Neutrophil (primary cell): ENCODE measurements around the gene SPCS3.
A peak's percentile ranks its signal among the peaks of the same experiment; 100 is the strongest.

Experiments used
- H3K27ac ChIP-seq: fragments of 200-600 bp; sonication (generic); 2 replicates; pipeline ENCODE4 v1.5.1; 2016; ENCODE audit warnings: mild to moderate bottlenecking, moderate library complexity
- H3K27me3 ChIP-seq: fragments of 200-600 bp; sonication (generic); 2 replicates; pipeline ENCODE4 v1.6.0; 2016; ENCODE audit warnings: mild to moderate bottlenecking
- H3K36me3 ChIP-seq: fragments of 200-600 bp; sonication (generic); 2 replicates; pipeline ENCODE4 v1.5.1; 2017
- H3K4me1 ChIP-seq, 2 experiments: fragments of 200-600 bp in 1 of 2; sonication (generic) in 1 of 2; 1 replicate in 1 of 2; 2 replicates in 1 of 2; pipeline versions ENCODE4 v1.5.1 to v1.6.1; 2013 to 2016; ENCODE audit warnings: low read depth in 1 of 2, low read length in 1 of 2, mild to moderate bottlenecking in 1 of 2, moderate library complexity in 1 of 2; ENCODE audit not compliant: control insufficient read depth in 1 of 2, insufficient read depth in 1 of 2
- H3K4me3 ChIP-seq, 2 experiments: fragments of 200-600 bp in 1 of 2; sonication (generic) in 1 of 2; 1 replicate in 1 of 2; 2 replicates in 1 of 2; pipeline ENCODE4 v1.5.1; 2013 to 2016; ENCODE audit warnings: low read depth in 1 of 2, low read length in 1 of 2, mild to moderate bottlenecking in 1 of 2, moderate library complexity in 1 of 2
- H3K9me3 ChIP-seq: fragments of 200-600 bp; sonication (generic); 2 replicates; pipeline ENCODE4 v1.5.1; 2016
- CTCF ChIP-seq: fragments of 200-600 bp; sonication (generic); IDR thresholded peaks from 2 replicates; pipeline ENCODE4 v1.5.1; 2016; ENCODE audit warnings: antibody characterized with exemption

The SPCS3 gene

GRCh38 chr4:176319704-176320339 lies at the start of gene SPCS3:
Gene SPCS3 (plus strand): TSS chr4:176319966. CDS start chr4:176320077, 111 bp downstream.
- Histone ChIP-seq H3K27me3 (no peaks in the 10 kb centered on the region), H3K4me1 (peaks cover 30 to 41% of the 10 kb centered on the region in 2 experiments), H3K36me3 (no peaks in the 10 kb centered on the region), H3K9me3 (no peaks in the 10 kb centered on the region), H3K4me3 (peak within 1 kb of the TSS; percentile 94 to 95), H3K27ac (peak within 1 kb of the TSS; percentile 97)
- TF ChIP-seq CTCF, result no peak

GRCh38 chr4:176270669-176271068 lies 49.1 kb upstream of the SPCS3 start:
- no peaks in the 10 kb centered on the region for H3K9me3 ChIP-seq
- H3K27ac ChIP-seq, result no peak overlapping the region
- no peak overlapping the region for H3K4me3 ChIP-seq
- TF ChIP-seq CTCF, result no peak
- H3K36me3 ChIP-seq, result no peaks in the 10 kb centered on the region
- no peaks in the 10 kb centered on the region for H3K27me3 ChIP-seq
- no peaks in the 10 kb centered on the region for H3K4me1 ChIP-seq

DNA sequence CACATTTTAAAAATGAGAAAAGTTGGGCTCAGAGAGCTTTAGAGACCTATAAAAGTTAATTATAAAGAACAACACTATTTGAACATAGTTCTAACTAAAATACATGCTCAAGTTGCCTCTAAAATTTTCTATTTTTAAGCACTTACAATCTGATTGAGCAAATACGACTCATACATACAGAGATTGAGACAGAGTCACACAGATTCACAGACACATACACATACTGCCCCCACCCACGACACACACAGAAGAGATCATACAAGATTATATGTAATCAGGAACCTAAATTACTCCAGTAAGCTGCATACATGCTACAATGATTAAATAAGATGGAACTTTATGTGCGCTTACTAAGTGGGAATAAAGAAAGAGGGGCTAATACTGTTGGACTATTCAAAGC lies 48.0 kb upstream of the SPCS3 start:
- no peak for TF ChIP-seq CTCF
- Histone ChIP-seq H3K4me3 (no peak overlapping the region), H3K4me1 (no peaks in the 10 kb centered on the region), H3K9me3 (no peaks in the 10 kb centered on the region), H3K36me3 (no peaks in the 10 kb centered on the region), H3K27me3 (no peaks in the 10 kb centered on the region), H3K27ac (no peak overlapping the region)

DNA sequence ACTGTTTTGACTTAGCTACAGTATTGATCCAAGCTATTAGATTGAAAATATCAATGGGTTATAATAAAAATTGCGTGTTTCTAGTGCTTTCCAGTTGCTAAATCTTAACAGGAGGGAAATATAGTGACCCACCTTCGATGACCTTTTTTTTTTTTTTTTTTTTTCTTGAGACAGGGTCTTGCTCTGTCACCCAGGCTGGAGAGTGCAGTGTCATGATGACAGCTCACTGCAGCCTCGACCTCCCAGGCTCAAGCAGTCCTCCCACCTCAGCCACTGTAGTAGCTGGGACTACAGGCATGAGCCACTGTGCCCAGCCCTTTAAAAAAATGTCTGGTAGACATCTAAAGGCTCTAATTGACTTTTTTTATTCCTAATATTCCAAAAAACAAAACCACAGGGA lies 47.0 kb upstream of the SPCS3 start:
- Histone ChIP-seq H3K4me3 (no peak overlapping the region), H3K9me3 (no peaks in the 10 kb centered on the region), H3K4me1 (no peaks in the 10 kb centered on the region), H3K27ac (no peak overlapping the region), H3K36me3 (no peaks in the 10 kb centered on the region), H3K27me3 (no peaks in the 10 kb centered on the region)
- TF ChIP-seq CTCF, result no peak

DNA sequence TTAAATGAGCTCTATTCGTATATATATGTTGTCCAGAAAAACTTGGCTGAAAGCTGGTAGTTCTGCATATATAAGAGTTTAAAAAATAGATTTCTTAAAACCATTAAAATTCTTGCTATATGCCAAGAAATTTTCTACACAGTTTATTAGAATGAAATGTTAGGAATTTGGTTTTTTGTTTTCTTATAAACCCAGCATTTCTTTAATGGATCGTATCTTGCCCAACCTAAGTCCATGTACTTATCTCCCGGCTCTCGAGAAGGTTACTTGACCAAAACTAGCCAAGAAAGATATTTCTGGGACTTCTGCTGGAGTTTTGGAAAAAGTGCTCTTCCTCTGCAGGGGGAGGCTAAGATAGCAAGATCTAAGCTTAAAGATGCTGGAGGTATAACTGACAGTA lies 46.0 kb upstream of the SPCS3 start:
- H3K27me3 ChIP-seq, result no peaks in the 10 kb centered on the region
- no peak overlapping the region for H3K4me3 ChIP-seq
- H3K27ac ChIP-seq, result no peak overlapping the region
- no peak for TF ChIP-seq CTCF
- no peaks in the 10 kb centered on the region for H3K36me3 ChIP-seq
- no peaks in the 10 kb centered on the region for H3K9me3 ChIP-seq
- no peaks in the 10 kb centered on the region for H3K4me1 ChIP-seq
